ENCODE measurements around the gene NDUFB10.
A peak's percentile ranks its signal among the peaks of the same experiment; 100 is the strongest.

The NDUFB10 gene

DNA sequence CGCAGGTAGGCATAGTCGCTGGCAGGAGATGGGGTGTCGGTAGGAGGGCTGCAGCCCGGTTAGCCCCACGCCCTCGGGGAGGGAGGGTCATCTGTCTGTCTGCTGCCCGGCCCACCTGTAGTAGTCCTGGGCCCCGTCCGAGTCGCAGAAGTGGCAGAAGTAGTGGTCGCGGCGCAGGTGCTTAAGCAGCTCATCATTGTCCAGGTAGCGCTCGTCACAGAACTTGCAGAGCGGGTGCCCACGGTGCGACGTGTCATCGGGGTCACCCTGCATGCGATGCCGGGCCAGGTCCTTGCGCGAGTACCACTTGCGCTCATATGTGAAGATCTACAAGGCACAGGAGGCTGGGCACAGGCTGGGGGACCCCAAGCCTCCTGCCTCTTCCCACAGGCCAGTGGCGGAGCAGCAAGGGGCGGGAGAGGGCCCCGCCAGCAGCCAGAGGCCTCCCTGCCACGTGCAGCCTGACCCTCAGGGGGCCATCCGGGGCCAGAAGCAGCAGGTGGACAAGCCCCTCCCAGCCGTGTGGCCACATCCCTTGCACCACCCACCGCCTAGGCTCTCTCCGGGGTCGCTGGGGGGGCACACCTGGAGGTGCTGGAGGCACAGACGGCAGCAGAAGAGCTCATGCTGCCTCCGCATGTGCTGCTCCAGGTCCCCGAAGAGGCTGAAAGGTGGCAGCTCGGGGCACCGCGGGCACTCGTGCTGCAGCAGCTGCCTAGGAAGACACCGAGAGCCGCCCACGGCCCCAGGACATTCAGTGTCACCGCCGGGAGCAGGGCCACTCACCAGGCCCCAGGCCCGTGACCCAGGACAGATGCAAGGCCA is 43.3 kb downstream of the NDUFB10 start:
- no peak for DNase-seq (ENCODE audit: low read depth)

DNA sequence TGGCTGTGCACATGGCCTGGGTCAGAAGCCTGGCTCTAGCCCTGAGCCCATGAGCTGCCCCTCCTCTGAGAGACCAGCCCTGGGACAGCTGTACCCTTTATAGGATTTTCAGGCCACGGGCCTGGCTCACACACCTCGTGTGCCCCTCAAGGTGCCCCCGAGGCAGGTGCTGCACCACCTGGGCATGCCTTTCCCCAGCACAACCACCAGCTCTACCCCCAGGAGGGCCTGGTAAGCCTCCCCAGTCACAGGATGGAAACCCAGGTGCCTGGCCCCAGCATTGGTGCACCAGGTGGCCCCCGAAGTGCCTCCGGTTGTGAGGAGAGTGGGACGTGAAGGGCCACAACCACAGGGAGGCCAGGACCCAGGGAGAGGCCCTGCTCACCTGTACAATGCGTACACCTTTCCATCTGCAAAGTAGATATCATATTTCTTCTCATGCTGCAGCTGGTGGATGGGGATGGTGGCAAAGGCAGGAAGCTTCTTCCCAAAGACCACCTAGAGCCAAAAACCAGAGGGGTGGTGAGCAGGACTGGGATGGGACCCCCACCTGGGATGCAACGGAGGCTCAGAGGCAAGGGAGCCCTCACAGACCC is 44.0 kb downstream of the NDUFB10 start:
- no peak for DNase-seq (ENCODE audit: low read depth)

DNA sequence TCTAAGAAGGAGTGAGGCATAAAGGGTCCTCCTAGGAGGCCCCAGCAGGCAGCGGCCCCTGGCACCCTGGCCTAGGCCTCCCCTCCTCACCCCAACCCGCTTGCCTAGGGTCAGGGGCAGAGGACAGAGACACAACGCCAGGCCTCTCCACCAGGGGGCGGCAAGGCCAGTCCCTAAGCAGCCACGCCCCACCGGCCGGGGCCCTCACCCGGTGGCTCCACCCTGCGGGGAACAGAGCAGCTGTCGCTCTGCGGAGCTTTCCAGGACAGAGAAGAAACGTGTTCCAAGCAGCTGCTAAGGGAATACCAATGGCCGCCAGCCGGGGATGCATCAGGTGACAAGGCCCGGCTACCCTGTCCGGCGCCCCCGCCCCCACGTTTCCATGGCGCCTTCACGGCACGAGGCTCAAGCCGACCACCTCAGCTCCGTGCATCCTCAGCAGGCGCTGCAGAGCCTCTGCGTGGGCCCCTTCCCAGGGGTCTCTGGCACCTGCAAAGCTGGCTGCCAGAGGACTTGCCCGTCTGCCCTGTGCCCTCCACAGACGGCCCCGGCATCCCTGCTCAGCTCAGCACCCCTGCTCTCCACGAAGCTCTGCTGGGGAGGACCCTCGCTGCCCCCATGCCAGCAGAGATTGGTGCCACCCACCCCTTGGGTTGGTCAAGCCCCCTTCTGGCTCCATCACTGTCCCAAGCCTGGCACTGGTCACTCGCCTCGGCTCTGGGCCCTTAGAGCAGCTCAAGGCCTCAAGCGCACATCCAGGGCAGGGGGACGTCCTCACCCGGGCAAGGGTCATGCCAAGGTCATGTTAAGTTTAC is 44.7 kb downstream of the NDUFB10 start:
- DNase-seq (ENCODE audit: low read depth), result peak; percentile 79

DNA sequence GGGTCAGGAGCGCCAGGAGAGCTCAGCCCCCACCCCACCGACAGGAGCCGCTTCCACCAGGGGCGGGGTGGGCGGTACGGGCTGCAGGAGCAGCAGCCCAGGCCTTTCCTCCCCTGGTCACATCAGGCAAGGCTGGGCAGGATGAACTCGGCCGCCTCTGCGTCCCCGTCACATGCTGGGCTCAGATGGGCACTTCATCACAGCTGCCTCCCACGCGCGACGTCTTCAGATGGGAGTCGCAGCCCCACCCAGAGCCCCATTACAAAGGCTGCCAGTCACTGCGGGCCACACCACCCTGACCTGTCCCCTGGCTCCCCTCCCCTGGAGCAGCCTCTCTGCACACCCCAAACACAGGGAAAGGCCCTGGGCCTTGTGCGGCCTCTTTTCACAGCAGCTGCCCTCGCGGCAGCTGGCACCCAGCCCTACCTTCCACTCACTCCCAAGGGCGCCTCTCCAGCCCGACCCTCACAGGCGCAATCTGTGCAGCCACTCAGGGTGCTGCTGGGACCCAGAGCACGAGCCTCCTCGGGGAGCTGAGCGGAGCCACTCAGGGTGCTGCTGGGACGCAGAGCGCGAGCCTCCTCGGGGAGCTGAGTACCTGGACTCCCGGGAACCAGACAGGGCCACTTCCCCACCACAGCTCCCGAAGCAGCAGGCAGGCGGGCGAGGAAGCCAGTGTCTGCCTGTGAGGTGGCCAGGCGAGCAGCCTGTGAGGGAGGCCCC is 45.6 kb downstream of the NDUFB10 start:
- no peak for DNase-seq (ENCODE audit: low read depth)

DNA sequence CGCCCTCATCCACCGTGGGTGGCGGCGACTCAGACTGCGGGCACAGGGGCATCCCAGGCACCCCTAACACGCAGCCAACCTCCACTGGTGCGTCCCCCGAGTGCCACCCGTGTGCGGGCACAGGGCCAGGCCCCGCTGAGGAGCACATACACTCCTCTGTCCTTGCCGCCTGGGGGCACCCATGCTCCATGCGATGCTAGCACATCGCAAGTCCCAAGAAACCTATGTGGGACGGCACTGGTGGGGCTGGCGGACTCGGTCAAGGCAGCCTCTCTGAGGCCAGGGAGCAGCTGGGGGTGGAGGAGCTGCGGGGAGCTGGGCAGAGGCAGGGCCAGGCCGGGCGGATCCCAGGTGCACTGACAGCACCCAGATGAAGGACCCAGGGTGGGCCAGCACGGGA is 46.3 kb downstream of the NDUFB10 start:
- no peak for DNase-seq (ENCODE audit: low read depth)

DNA sequence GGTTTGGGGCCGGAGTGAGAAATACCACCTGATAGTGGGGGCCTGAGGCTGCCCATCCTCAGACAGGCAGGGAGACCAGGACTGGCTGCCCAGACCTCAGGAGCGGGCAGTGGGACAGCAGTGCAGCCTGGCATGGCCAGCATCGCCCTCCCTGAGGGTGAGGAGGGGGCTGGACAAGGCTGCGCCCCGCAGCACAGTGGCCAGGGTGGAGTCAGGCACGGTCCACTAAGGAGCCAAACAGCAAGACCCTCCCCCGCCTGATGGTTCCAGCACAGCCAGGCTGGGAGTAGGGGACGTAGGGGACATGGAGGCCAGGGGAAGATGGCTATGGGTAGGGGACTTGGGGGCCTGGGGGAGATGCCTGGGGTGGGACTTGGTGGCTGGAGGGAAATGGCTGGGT is 47.0 kb downstream of the NDUFB10 start:
- no peak for DNase-seq (ENCODE audit: low read depth)

DNA sequence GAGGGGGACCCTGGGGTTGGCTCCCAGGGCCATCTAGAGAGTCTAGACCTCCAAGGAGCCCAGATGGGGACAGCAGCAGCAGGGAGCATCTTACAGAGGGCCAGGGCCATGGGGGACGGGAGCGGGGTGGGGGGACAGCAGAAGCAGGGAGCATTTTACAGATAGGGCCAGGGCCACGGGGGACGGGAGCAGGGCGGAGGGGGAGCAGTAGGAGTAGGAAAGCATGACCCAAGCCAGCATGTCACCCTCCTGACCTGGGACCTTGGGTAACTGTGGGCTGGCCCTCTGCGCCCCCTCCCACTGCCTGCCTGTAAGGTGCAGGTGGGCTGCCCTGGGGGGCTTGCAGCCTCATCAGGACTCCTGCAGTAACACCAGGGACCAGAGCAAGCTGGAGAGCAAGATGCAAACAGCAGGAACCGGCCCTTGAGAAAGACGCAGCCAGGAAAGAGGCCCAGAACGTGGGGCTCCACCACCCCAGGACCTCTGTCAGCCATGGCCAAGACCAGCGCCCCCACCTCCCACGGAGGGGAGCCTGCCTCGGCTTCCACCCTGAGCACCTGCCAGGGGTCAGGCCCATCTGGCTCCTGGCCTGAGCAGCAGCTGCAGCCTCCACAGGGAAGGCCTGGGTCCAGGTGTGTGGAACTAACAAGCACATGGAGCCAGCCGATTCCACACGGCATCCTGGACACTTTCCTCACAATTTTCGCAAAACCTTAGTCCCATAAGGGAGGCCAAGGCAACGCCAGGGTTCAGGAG is 47.9 kb downstream of the NDUFB10 start:
- DNase-seq (ENCODE audit: low read depth), result no peak

DNA sequence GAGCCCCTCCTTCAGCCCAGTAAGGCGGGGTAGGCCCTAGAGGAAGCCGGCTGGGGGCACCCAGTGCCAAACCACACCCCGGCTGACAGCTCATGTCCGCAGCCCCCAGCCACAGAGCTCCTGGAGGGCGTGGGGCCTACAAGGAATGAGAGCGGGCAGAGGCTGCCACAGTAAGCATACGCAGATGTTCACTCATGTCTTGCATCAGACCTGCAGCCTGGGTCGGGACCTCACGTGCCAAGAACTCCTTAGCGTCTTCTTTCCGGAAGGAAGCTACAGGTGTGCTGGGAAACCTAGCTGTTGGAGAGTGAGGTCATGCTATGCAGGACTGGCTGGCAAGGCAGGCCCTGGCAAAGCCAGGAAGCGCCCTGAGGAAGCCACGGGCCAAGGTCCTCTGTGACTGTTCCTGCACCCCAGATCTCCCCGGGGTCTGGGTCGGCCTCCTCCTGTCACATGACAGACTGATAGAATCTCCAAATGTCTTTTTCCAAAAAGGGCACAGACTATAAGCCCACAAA is 48.7 kb downstream of the NDUFB10 start:
- peak; percentile 57 for DNase-seq (ENCODE audit: low read depth)

DNA sequence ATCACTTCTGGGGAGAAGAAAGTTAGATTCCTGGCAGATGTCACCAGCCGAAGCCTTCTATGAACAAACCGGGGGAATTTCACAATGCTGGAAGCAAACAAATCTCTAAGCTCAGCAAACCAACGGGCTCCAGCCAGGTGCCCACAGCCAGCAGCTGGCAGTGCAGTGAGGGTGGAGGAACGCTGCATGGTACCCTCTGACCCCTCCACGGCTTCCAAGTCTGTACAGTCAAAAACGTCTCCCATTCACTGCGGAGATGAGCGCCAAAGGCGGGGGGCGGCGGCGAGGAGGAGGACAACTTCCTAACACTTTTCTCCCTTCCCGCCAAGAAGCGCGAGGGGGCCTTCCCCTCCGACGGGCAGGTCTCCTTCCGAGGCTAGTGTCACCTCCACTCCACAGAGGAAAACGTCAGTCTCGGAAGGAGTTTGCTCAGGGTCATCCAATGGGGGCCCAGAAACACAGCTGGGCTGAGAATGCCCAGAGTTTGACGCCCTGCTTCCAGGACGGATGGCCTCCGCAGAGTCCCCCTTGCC is 49.4 kb downstream of the NDUFB10 start:
- DNase-seq (ENCODE audit: low read depth), result peak; percentile 70

DNA sequence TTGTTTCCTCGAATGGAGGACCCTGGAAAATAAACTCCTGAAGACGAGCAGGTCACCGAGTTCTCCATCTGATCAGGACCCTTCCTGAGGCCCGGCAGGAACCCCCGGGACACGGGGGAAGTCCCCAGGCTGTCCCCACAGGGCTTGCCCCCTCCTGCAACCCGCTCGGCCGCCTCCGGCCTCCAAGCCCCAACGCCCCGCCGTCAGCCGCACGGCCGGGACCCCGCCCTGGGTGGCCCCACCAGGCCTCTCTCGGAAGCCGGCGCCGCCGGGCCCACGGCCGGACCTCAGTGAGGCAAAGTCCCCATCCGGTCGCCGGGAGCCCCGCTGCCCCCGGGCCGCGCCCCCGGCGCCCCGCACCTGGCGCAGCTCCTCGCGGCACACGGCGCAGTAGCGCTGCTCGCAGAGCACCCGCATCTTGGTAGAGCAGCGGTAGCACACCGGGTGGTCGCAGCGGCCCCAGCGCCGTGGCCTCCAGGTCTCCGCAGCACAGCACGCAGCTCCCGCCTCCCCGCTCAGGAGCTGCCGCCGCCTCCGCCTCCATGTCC is 49.9 kb downstream of the NDUFB10 start:
- DNase-seq (ENCODE audit: low read depth), result no peak

DNA sequence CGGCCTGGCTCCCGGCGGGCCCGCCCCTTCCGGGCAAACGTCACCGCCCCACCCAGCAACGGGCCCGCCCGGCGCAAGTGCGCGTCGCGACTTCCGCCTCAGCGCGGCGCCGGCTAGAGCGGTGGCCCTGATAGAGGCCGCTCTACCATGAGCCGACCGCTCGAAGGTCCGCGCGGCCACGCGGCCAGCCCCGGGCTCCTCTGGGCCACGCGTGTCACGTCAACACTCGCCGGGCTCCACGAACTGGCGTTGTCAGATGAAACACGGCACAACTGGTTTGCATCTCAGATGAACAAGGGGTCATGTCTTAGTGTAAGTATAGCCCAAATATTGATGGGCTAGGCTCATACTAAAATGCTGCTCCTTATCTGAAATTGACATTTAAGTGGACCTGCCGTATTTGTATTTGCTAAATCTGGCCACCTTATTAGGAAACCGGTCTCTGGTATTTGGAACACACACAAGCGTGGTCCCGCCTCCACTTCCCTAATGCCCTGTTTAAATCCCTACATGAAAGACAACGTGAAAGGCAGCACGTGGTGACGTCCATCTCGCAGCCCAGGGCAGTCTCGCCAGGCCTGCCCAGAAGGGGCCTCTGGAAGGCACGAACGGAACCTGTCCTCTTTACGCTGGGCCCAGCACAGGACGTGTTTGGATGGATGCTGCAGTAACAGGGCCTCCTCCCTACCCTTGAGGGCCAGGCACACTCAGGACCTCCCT is 50.6 kb downstream of the NDUFB10 start, which contains the start of gene ZNF598:
Gene ZNF598 (minus strand): TSS at position 31 of the 720 bp plus-strand sequence.
- DNase-seq (ENCODE audit: low read depth), result peak; percentile 84
